Left kidney (tissue), 8 donors: ENCODE results near the gene SPARCL1. TPM values are rescaled to one million over a fixed set of nuclear protein-coding genes. Genes with fewer than 3 reads are reported as not detected.
"Not testable (repeated sequence)": the region's sequence is repeated elsewhere in the genome, so short reads cannot be mapped to it uniquely, and the experiment has no call there.

ENCODE experiments used
- DNase-seq: peaks from one replicate; pipeline ENCODE4 v3.0.0-alpha.2; 2013
- long read RNA-seq, 8 donors: transcript quantifications; one replicate each; lab custom pipeline, GENCODE V29; 2026
- polyA plus RNA-seq: library from polyadenylated mRNA; unstranded; fragments of 120-200 nt; gene quantifications from one replicate; pipeline ENCODE4 v1.2.1, GENCODE V29; 2013; ENCODE audit not compliant: insufficient read length

SPARCL1 gene, protein sequence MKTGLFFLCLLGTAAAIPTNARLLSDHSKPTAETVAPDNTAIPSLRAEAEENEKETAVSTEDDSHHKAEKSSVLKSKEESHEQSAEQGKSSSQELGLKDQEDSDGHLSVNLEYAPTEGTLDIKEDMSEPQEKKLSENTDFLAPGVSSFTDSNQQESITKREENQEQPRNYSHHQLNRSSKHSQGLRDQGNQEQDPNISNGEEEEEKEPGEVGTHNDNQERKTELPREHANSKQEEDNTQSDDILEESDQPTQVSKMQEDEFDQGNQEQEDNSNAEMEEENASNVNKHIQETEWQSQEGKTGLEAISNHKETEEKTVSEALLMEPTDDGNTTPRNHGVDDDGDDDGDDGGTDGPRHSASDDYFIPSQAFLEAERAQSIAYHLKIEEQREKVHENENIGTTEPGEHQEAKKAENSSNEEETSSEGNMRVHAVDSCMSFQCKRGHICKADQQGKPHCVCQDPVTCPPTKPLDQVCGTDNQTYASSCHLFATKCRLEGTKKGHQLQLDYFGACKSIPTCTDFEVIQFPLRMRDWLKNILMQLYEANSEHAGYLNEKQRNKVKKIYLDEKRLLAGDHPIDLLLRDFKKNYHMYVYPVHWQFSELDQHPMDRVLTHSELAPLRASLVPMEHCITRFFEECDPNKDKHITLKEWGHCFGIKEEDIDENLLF
- polyA plus RNA-seq = 9.2 TPM
- long read RNA-seq, donor 1, partial matches to known transcripts = 5 of 5 reads
- long read RNA-seq, donor 1, other reads (novel, unspliced or antisense) = 0 of 5 reads
- long read RNA-seq, donor 2, partial matches to known transcripts = 5 of 6 reads
- long read RNA-seq, donor 2, other reads (novel, unspliced or antisense) = 0 of 6 reads
- long read RNA-seq, donor 3, partial matches to known transcripts = 0 of 2 reads
- long read RNA-seq, donor 3, other reads (novel, unspliced or antisense) = 0 of 2 reads
- long read RNA-seq, donor 4 = 0 reads
- long read RNA-seq, donor 5, partial matches to known transcripts = 7 of 9 reads
- long read RNA-seq, donor 5, other reads (novel, unspliced or antisense) = 0 of 9 reads
- long read RNA-seq, donor 6, partial matches to known transcripts = 7 of 9 reads
- long read RNA-seq, donor 6, other reads (novel, unspliced or antisense) = 0 of 9 reads
- long read RNA-seq, donor 7, transcript SPARCL1-201 (11 exons, 2,906 nt) = major isoform, 5 of 16 reads
- long read RNA-seq, donor 7, partial matches to known transcripts = 11 of 16 reads
- long read RNA-seq, donor 7, other reads (novel, unspliced or antisense) = 0 of 16 reads
- long read RNA-seq, donor 8, partial matches to known transcripts = 0 of 2 reads
- long read RNA-seq, donor 8, other reads (novel, unspliced or antisense) = 0 of 2 reads

DNA sequence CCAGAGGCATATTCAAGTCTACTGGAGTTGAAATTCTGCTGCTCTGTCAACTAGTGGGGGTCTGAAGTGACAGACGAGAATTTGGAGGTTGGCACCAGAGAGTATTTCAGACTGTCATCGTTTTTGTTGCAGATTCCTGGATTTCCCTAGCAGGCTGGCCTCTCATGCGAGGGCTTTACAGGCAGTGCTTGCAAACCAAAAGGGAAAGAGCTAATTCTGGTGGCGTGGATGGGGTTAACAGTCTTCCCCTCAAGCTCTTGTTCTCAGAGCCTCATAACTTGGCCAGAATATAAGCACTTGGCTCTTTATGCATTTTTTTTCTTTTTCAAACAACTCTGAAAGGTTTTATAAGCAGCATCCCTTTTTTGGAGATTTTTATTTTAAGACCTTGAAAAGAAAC lies at the start of gene SPARCL1:
Gene SPARCL1 (minus strand): TSS at position 190 of the 400 bp plus-strand sequence. CDS start 29,802 bp downstream, outside the sequence.
- DNase-seq = no peak

DNA sequence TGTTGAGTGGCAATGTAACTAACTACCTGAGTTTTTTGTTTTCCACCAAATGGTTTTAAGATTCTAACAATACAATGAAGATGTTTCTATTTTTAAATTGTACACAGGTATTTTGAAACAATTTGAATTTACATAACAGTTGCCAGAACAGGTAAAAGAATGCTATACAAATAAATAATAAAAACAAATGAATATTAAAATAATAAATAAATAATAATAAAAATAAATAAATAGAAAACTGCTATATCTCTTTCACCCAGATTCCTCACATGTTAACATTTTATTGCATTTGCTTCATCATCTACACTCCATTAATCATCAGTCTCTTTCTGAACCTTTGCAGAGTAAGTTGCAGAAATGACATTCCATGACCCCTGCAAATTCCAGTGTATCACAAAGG lies 46.8 kb upstream of the SPARCL1 start:
- DNase-seq = no peak

DNA sequence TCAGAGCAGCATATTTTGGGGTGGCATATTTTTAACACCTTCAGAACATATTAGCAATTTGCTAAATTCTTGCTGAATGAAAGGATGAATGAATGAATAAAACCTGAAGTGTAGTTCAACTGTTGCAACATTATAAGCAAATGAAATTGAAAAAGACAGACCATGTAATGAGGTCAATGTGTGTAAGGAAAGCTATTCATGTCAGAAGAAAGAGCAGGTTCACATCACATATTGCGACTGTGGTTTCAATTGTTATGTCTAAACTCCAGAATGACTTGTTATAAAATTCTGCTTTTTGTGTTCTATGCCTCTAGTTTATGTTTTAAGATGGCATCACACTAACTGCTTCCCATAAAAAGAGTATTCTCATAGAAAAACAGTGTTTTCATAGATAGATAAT lies 46.2 kb upstream of the SPARCL1 start:
- DNase-seq = no peak

DNA sequence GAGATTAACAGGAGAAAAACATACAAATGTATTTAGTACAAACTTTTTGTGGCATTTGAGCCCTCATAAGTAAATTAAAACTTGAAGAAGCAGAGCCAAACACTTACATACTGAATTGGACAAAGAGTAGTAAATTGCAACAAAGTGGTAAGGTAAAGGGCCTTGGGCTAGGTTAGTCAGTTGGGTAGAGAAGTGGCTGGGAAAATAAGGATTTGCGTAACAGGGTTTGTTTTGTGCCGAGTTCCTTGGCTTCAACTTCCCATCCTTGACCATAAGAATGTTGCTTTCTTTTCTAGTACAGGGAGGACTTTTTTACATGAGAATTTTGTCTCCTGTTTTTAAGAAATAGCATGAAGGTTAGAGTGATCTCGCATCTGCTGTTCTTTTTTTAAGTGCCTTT lies 45.8 kb upstream of the SPARCL1 start:
- no peak for DNase-seq

DNA sequence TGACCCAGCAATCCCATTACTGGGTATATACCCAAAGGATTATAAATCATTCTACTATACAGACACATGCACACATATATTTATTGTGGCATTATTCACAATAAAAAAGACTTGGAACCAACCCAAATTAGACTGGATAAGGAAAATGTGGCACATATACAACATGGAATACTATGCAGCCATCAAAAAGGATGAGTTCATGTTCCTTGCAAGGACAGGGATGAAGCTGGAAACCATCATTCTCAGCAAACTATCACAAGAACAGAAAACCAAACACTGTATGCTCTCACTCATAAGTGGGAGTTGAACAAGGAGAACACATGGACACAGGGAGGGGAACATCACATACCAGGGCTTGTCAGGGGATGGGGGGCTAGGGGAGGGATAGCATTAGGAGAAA lies 45.2 kb upstream of the SPARCL1 start:
- not testable (repeated sequence) for DNase-seq

DNA sequence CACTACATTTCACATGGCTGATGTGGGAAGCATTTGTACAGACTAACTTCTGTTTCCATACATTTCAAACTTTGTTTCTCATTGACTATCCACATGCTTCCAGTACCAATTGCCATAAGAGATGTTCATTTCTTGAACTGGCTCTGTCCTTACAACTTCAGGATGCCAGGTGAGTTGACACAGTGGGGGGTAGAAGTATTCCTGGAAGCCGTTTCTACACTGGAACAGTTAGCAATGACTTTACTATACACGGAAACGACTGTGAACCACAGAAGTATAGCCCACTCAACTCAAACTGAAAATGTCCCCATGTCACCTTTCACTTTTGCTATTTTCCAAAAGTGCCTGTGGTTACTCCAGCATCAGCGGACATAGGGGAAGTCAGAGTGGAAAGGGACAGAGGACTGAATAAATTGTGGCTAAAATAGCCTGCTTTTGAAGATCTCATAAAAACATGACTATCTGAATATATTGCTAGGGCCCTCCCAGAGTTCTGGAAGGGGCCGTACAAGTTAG lies 41.2 kb upstream of the SPARCL1 start:
- no peak for DNase-seq

DNA sequence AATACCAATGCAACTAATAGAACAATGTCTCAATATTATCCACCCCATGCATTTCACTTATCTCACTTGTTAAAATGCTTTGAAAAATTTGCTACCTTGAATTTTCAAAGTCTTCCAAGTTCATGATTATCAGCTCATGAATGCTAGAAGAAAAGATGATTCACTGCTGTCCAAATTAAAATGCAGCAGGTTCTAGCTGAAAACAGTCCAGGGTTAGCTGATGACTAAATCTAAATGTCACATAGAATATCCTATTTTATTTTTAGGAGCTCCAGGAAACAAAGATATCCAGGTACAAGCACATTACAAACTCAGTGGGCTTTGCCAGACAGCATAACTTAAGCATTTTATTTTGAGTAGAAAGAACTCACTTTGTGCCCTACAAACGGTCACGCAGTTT lies 38.0 kb upstream of the SPARCL1 start:
- DNase-seq = no peak

DNA sequence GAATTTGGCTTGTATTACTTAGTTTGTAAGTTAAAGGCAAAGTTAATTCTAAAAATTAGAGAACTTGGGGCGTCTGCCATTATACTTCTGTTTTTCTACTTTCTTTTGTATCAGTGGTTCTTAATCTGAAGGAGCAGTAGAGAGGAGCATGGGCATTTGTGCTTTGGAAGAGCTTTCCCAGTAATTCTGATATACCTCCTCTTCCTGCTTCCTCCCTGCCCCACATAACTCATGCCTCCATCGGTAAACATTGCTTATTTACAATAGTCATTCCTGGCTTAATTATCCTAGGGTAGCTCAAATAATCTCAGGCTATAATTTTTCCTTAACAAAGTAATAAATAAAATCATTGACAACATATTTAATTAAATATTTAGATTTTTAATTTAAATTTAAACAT lies 37.1 kb upstream of the SPARCL1 start:
- no peak for DNase-seq

DNA sequence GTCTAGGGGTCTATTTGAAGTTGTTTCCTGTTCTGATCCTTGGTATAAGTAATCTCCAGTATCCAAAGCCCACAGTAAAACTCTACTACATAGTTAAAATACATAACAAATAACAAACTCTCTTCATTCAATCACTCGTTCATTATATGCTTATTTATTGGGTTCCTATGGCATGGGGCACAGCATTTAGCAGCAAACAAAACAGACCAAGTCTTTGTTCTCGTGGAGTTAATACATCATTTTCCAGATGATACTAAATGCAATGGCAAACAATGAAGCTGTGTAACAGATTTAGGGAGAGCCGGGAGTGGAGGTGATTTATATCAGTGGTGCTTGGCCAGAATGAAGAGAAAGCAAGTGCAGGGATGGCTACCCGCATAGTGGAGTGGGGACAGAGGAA lies 36.6 kb upstream of the SPARCL1 start:
- DNase-seq = no peak

DNA sequence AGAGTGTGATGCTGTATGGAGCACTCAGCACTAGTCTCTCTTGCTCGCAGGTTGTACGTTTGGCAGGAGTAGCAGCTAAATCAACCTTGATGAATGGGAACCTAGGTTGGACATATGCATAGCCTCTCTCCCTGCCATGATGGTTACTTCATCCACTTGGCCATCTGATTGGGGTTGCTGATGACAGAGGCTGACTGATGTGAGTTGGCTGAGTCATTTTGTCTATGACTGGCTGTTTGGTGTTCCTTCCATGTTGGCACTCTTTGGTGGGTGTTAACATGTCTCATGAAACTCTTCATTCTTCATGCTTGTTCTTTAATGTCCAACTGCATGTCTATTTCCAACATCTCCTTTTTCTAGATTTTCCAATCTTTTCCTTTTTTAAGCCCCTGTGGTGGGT lies 31.6 kb upstream of the SPARCL1 start:
- no peak for DNase-seq

DNA sequence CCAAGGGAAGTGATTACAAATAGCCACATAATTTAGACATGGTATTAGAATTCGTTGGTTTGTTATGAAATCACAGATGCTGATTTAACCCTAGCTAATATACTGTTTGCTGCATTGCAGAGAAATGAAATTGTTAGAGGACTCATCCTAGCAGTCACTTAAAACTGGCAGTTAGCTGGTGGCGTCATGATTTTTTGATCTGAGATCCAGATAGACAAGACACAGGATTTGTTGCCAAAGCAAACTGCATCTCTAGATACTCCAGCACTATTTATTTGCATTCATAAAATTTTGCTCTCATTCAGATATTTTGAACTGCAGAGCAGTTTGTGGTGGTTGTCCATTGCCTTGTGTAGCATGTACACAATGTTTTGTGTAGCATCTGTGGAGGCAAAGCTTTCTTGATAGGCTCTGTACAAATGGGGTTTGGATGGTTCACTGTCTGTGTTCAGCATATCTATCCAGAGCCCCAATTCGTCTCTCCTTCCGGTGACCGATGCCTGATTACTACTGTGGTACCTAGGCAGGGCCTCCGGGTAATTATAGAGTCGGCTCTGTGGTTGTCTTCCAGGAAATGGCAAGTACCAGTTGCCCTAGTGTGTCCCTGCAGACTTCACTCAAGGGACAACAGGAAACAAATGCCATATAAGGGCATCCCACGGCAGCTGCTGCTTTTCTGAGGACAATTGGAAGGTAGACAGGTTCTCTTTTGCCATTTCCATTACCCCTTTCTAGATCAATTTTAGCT lies 30.1 kb upstream of the SPARCL1 start:
- DNase-seq = no peak

DNA sequence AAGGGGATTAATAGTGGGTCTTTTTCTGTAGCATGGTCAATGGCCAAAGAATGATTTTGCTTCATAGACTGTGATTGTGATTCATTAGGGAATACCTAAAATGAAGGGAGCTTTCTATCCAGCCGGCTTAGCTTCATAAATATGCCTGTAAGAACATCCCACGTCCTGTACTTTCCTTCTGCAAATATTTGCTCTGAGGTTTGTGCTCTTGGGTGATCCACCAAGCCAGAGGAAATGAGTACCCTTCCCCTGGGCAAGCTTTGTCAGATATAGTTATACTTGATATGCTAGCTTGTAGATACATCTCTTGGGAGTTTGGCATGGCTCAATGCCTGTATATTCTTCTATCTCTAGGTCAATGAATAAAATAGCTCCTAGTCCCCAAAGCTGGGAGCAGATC lies 28.2 kb upstream of the SPARCL1 start:
- DNase-seq = no peak

DNA sequence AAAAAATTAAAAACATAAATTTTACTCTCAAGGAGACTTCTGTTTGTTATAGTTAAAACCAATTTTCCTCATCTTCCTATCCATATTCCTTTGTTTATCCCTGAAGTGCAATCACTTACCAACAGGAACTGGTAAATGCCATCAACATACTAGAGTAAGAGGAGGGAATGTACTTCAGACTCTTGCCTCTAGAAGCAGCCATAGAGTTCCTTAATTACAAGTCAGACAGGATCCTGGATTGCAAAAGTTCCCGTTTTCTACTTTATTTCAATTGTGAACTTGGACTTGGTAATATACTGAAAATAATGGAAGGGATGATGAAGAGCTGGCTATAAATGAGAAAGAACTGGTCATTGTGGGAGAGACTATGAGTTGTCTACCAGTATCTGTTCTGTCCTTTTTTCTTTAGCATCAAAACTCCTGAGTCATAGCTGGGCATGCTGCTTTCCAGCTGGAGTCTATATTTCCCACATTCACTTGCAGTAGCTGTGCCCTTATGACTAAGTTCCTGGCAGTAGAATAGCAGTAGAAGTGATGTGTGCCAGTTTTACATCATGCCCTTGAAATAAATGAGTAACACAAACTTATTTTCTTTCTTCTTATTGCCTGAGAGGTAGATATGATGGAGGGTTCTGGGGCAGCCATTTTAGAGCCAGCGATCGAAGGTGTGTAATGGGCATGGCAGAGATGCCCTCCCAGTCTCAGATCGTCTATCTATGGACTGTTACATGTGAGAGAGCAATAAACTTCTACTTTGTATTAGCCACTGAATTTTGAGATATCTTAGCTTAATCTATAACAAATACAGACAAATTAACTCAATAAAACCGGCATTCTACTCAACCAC lies 26.8 kb upstream of the SPARCL1 start:
- no peak for DNase-seq

DNA sequence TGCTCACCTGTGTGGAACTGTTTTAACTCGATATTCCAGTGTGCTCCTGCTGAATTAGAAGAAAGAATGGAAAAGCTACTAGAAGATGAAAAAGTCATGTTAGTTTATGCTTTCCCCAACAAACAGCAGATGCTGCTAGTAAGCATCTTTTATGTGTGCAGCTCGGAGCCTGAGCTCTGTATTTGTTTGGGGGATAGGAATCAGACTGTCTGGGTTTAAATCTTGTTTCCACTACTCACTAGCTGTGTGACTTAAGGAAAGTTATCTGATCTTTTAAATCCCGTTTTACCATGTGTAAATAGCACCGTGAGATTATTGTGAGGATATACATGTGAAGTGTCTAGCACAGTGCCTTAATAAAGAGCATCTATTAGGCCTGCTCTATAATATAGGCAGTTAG lies 24.0 kb upstream of the SPARCL1 start:
- DNase-seq = no peak

DNA sequence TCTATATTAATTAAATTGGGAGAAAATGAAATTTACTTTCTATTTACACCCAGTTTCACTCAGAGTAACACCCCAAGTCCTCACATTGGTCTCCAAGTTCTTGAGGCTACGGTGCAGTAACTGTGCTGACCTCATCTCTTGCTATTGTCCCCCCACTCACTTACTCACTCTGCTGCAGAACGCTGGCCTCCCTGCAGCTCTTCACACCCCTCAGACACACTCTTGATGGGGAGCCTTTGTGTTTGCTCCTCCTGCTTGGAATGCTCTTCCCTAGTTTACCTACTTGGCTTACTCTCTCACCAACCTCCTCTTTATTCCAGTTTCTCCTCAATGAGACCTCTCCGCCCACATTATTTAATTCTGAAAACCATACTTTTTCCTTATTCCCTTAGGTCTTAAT lies 22.2 kb upstream of the SPARCL1 start:
- no peak for DNase-seq

DNA sequence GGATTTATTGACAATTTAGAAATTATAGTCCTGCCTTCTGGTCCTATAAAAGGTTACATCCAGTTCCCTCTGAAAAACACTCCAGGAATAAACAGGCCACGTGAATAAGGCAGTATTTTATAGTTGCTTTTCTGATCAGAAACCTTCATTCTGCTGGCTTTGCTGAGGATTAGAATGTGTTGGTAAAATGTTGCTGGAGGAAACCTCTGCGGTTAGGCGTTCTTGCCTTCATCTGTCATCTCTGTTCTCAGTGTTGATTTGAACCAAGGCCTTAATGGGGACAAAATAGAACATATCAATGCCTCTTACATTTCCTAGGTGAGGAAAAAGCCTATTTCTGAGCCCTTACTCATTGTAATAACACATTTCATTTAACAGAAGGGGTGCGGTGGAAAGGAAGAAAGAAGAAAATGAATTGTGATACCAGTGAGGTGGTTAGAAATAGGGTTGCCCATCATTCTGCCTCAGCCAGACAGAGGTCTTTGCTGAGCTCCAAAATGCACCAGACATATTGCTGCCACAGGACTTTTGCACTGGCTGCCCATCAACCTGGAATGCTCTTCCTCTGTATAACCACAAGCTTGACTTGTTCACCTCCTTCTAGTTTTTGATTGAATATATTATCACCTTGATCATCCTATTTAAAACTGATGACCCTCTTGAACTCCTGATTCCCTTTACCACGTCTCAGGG lies 18.0 kb upstream of the SPARCL1 start:
- no peak for DNase-seq

DNA sequence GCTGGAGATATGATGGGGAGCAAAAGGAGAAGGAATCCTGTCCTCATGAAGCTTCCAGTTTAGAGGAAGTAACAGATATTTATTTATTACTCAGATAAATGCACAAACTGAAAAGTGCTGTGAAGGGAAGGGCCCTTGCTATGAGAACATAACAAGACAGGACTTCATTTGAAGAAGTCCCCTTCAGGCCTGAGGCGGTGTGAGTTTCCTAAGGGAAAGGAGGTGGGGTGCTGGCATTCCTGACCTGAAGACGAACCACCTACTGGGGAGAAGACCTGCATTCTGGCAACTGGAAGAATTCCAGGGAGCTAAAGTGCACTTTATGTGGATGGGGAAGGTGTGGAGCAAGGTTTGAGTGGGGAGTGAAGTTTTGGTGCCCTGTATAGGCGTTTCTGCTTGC lies 15.9 kb upstream of the SPARCL1 start:
- DNase-seq = no peak

DNA sequence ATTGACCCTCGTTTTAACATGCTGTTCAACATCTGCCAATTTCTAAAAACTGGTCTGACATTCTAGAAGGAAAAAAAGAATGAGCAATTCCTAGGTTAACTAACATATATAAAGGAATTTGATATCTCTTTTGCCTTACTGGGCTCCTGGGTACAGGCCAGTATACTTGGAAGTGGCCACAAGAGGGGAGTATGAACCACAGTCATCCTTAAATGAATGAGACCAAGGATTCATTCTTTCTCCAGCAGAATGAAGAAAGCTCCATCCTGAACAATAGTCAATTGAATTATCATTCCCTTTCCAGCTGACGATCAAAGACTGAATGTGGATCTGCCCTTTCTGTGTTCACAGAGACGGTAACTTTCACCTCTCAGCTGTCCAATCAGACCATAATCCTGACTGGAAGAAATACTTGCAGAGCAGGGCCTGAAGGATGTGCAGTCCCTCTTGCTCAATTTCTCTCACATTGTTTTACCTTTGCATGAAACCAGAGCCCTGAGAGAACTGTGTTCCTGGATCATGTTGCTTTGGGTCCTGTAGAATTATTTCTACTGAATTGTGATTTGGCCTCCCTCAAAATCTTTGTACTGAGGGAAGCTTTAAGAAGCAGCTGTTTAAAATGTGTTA lies 14.8 kb upstream of the SPARCL1 start:
- no peak for DNase-seq

DNA sequence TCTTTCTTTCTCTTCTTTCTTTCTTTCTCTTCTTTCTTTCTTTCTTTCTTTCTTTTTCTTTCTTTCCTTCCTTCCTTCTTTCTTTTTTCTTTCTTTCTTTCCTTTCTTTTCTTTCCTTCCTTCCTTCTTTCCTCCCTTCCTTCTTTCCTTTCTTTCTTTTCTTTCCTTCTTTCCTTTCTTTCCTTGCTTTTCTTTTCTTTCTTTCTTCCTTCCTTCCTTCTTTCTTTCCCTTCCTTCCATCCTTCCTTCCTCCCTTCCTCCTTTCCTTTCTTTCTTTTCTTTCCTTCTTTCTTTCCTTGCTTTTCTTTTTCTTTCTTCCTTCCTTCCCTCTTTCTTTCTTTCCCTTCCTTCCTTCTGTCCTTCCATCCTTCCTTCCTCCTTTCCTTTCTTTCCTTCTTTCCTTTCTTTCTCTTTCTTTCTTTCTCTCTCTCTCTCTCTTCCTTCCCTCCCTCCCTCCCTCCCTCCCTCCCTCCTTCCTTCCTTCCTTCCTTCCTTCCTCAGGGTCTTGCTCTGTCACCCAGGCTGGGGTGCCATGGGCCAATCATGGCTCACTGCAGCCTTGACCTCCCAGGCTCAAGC lies 13.6 kb upstream of the SPARCL1 start:
- no peak for DNase-seq
